SHP77 (cell line): ENCODE measurements around the gene LYSMD1.

Source experiments
- DNase-seq, 2 experiments: peaks; one replicate each; lab custom pipeline; 2025; lab: John Stamatoyannopoulos, UW

The LYSMD1 gene

DNA sequence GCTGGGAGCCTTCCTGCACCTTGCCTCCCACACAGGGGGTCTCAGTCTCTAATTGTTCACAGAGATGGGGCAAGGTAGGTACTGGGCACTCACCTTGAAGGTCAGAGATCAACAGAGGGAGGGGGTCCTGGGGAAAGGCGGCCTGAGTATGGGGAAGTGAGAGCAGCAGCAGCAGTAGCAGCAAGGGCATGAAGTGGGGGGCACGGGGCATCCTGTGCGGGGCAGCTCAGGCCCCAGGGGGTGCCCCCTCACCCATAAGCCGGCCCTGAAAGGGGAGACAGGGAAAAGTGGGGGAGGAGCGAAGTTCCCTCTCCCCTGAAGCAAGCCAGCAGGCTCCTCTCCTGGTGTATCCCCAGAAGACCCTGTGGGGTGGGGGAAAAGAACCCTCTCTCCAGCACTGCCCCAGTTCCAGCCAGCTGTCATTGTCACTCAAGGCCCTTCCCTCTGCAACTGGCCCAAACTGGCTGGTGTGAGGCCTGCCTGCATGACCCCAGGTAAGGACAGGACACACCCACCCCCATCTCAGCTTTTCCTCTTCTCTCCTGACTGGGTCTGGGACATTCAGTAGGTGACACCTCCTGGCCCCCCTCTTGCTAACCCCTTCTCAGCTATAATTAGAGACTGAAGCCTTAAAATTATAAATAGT, 23.2 kb downstream of the LYSMD1 start:
- no peak for DNase-seq

DNA sequence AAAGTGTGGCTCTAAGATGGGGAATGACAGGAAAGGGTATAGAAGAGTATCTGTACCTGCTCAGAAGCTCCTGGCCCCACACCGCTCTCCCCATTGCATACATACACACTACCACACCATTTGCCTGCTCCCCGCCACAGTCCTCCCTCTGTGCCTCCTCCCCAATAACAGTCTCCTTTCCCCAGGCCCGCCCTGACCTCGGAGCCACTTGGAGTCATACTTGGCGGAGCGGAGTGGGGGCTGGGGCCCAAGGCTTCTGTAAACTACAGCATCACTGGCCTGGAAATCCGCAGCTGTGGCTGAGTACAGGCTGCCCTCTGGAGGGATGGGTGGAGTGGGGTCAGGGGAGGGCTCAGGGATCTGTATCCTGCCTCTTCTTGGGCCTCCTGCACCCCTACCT, 27.9 kb downstream of the LYSMD1 start:
- no peak for DNase-seq

DNA sequence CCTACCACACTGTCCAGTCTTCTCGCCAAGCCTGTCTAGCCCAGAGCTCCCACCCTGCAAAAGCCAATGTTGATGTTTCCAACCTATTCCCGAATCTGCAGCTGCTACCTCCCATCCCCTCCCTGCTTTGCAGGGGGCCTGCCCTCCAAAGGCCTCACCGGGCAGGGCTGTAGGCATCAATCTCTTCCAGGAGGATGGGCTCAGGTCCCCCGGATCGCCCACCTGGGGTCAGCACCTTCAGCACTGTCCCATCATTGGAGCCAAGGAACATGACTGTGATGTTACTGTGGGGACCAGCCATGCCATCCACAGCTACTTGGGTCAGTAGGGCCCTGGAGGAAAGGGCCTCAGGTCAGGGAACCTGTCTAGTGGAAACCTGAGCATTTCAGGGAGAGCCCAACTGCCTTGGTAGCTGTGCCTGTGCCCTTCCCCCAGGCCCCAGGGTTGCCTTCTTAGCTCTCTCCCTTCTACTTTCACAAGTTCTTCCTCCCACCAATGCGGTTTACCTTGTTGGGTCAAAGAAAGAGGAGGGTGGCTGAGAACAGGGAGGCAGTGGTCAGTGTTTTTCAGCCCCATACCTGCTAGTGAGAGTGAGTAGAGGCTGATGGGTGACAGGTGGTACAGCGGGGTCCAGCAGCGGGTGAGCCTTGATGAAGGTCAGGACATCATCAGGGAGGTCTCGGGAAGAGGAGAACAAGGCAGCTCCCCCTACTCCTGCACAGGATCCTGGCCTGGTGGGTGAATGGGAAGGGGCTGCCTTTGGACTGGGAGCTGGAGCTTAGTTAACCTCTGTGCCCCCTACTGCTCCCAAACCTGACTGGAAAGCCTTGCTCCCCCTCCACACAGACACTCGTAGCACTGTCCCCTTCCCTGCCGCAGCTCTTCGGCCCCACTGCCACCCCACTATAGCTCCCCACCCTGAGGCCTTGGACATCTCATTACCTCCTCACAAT, 30.0 kb downstream of the LYSMD1 start:
- DNase-seq, result no peak

DNA sequence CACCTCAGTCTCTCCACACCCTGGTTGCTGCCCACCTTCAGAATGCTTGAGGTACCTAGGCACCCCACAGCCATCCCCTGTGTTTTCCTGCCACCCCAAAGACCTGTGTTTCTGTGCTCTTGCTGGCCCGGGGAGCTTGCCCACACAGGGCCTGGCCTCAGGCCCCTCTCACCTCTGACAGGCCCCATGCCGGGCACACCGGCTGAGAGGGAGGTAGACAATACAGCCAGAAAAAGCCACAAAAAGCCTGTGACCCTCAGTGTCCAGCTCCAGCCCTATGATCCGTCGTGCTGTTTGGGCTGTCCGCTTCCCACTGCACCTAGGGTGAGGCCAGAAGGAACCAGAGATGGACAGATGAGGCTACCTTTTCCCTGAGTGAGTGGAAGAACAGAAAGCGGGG, 30.7 kb downstream of the LYSMD1 start:
- no peak for DNase-seq

DNA sequence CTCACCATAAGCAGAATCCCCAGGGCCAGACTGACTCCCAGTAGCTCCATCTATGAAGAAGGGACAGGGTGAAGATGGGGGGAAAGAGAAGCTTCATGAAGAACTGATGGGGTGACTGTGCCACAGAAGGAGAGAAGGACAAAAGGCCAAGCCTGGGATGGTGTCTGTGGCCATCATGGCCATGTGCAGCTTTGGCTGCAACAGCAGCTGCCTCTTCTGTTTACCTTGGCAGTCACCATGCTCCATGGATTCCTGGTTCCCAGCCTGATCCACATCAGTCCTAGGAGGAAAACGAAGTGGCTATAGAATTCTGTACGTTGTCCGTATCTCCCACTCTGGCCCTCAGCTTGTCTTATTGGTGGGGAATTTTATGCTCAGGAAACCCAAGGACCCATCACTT, 31.3 kb downstream of the LYSMD1 start:
- DNase-seq, result peak in 1 of 2 experiments; percentile 51

DNA sequence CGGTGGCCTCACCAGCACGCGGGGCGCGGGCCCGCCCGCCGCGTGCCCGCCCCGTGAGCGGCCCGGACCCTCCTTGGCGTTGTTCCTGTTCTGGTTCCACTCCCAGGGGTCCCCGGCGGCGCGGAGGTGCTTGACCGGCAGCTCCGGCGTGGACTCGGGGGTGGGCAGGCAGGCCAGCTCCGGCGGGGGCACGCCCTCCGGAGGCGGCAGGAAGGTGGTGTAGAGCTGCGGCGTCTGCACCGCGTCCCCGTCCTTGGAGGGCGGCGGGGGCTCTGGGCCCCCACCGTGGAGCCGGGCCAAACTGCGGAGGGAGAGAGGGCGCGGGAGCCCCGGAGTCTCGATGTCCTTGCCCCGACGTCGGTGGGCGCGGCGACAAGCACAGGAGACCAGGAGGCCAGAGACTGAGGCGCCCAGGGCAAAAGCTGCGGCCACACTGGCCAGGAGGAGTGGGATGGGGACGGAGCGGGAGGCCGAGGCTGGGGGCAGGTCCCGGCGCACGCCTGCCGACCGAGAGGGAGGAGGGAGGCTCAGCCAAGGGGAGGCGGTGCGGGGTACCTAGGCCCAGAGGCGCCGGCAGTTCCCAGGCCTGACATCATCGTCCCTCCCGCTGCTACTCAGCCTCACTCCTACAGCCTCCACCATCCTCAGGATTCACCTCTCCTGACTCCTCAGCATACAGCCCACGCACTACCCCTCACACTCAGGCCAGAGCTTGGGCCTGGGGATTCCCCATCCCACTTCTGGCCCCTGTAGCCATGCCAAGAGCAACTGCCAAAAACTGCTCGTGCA, 32.5 kb downstream of the LYSMD1 start:
- DNase-seq, result no peak

DNA sequence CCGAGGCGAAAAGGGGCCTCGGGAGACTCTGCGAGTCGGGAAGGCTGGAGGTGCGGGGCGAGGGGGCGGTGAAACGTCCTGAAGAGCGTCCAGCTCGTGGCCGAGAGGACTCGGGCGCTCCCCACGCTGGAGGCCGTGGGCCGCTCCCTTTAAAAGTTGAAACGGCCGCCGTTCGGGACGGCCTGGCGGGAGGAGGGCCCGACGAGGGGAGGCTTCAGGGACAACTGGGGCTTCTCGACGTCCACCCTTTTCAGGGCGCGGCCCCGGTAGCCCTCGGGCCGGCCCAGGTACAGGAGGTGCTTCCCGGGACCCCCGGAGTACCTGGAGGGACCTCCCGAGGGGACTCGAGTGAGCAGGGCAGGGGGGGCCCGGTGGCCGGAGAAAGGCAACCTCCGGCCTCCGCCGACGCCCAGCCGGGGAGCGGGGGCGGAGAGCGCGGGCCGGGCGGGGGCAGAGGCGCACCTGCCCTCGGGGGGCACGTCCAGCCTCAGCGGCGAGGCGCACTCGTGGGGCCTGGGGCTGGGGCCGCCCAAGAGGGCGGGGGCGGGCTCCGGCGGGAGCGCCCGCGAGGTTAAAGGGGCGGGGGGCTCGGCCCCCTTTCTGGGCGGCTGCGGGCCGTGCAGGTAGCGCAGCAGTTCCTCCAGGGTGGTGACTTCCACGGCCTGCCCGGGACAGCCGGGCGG, 33.2 kb downstream of the LYSMD1 start:
- no peak for DNase-seq

DNA sequence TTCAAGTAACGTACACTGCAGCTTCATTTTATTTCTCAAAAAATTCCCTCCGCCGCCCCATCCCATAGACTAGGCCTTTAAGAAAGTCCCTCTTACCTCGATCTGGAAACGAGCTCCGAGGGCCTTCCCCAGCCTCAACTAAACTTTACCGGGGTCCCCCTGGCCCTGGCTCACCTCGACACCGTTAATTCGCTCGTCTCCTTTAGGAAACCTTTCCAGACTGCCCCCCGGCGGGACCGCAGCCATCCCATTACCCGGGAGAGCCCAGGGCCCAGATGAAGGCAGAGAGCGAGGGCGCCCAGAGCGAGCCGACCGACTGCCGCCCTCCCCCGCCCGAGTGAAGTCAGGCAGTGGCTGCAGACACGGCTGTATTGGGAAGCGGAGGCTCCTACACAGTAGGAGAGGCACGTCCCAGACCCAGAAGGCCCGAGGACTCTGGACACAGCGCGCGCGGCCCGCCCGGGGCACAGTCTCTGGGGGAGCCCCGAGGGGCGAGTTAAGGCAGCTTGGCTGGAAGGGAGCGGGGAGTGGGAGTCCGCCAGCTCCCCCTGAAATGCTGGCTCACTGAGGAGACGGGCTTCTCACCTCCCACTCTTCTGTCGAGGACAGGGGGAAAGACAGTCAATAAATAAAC, 33.9 kb downstream of the LYSMD1 start:
- no peak for DNase-seq

DNA sequence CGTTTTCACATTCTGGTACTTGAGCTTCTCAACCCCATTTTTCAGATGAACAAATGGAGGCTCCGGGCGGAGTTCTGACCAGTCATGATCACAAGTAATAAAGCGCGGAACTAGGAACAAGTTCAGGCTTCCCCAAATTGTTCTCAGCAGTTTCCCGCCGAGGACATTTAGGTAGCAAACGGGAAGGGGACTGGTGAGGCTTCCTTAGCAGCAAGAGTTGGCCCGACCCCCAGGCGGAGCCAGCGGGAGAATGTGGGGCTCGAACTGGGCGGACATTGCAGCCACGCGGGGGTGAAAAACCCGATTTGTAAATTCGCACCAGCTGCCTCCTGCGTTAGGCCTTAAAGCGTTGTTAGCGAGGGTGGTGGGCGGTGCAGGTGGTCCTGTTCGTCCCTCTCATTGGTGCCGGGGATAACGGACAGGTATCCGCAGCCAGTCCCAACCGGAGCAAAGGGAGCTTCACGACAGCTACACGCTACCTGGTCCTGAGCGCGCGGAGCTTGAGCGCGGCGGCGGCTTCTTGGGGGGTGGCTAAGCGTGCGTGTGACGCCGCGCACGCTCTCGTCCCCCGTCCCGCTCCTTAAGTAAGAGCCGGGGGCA, 34.6 kb downstream of the LYSMD1 start:
- DNase-seq, result no peak

DNA sequence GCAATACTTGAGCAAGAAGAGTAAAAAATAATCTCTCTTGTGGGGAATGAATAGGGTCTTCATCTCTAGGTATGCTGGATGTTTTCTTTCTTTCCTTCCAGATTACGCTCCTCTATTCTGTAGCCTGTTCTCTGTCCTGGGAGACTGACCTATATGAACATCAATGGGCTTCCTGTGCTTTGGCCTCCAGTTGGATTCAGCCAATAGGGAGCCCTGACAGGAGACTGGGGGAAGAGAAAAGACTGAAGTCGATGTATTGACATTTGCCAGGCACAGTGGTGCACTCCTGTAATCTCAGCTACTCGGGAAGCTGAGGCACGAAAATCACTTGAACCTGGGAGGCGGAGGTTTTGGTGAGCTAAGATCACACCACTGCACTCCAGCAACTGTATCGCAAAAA, 36.9 kb downstream of the LYSMD1 start:
- DNase-seq, result no peak

DNA sequence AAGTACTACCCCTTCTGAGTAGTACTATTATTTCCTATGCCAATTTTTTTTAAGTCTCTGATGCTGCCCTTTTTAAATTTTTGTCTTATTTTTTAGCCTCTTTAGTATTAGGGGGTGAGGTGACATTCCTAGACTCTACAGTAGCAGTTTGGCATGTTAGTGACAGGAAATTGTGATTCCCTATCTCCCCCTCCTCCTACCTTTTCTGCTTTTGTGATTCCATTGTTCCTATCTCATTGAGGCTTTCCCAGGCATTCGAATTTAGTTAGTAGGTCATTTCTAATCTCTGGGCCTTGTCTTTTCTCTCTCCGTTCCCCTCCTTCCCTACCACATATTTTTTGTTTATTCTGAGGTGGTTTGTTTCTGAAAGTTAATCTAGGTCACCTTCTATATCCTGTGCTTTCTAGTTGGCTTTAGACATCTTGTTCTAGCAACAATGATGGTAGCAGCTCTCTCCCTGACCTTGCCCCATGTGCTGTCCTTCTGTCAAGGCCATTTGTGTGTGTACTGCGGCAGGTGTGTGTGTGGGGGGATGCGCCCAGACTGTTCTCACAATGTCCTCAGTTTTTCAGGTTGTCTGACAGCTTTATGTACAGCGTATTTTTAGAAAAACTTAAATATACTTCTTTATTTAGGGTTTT, 40.8 kb downstream of the LYSMD1 start:
- peak; percentile 21 to 28 for DNase-seq

DNA sequence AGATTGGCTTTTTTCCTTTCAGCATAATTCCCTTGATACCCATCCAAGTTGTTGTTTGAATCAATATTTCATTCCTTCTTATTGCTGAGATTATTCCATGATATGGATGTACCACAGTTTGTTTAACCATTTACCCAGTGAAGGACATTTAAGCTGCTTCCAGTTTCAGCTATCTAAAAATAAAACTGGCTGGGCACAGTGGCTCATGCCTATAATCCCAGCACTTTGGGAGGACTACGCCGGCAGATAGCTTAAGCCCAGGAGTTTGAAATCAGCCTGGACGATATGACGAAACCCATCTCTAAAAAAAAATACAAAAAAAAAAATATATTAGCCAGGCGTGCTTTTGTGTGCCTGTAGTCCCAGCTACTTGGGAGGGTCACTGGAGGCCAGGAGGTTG, 51.8 kb downstream of the LYSMD1 start:
- no peak for DNase-seq
